MM.1S (cell line): Measurements from ENCODE around the gene HDGF.

Experiments
- DNase-seq: peaks from one replicate; pipeline ENCODE4 v3.0.0-alpha.2; 2015
- H2AFZ ChIP-seq: fragments of 300-600 bp; sonication (generic); 2 replicates; pipeline ENCODE4 v1.6.0; 2016; ENCODE audit warnings: antibody characterized with exemption, low read length
- H3F3A ChIP-seq: fragments of 300-600 bp; sonication (generic); 2 replicates; pipeline ENCODE4 v1.6.1; 2016; ENCODE audit warnings: mild to moderate bottlenecking, antibody characterized with exemption, low read length, moderate library complexity, mixed read lengths; ENCODE audit not compliant: insufficient read depth
- H3K27ac ChIP-seq: fragments of 300-600 bp; sonication (generic); 2 replicates; pipeline ENCODE4 v1.5.1; 2016; ENCODE audit warnings: mild to moderate bottlenecking, low read length
- H3K27me3 ChIP-seq: fragments of 300-600 bp; sonication (generic); replicated peaks from 2 replicates; pipeline ENCODE4 v1.6.0; 2016; ENCODE audit warnings: low read length; ENCODE audit not compliant: insufficient read depth
- H3K36me3 ChIP-seq: fragments of 300-600 bp; sonication (generic); replicated peaks from 2 replicates; pipeline ENCODE4 v1.6.1; 2016; ENCODE audit warnings: mild to moderate bottlenecking, low read length, mixed read lengths; ENCODE audit not compliant: insufficient read depth
- H3K4me1 ChIP-seq: fragments of 300-600 bp; sonication (generic); 2 replicates; pipeline ENCODE4 v1.6.1; 2016; ENCODE audit warnings: low read length, mixed read lengths
- H3K4me2 ChIP-seq: fragments of 300-600 bp; sonication (generic); 2 replicates; pipeline ENCODE4 v1.6.0; 2016; ENCODE audit warnings: low read depth, low read length
- H3K4me3 ChIP-seq: fragments of 300-600 bp; sonication (generic); 2 replicates; pipeline ENCODE4 v1.5.1; 2016; ENCODE audit warnings: low read length, mixed read lengths
- H3K79me2 ChIP-seq: fragments of 300-600 bp; sonication (generic); 2 replicates; pipeline ENCODE4 v1.6.1; 2016; ENCODE audit warnings: mixed run types, low read length, mixed read lengths
- H3K9ac ChIP-seq: fragments of 300-600 bp; sonication (generic); 2 replicates; pipeline ENCODE4 v1.6.1; 2016; ENCODE audit warnings: low read length, mixed read lengths
- H3K9me2 ChIP-seq: fragments of 300-600 bp; sonication (generic); replicated peaks from 2 replicates; pipeline ENCODE4 v1.6.1; 2016; ENCODE audit warnings: mild to moderate bottlenecking, low read length, mixed read lengths; ENCODE audit not compliant: insufficient read depth
- H3K9me3 ChIP-seq: fragments of 300-600 bp; sonication (generic); replicated peaks from 2 replicates; pipeline ENCODE4 v1.6.1; 2016; ENCODE audit warnings: mild to moderate bottlenecking, low read length, mixed read lengths; ENCODE audit not compliant: insufficient read depth
- H4K20me1 ChIP-seq: fragments of 300-600 bp; sonication (generic); 2 replicates; pipeline ENCODE4 v1.6.1; 2016; ENCODE audit warnings: mild to moderate bottlenecking, low read length, moderate library complexity, mixed read lengths; ENCODE audit not compliant: insufficient read depth
- CTCF ChIP-seq: fragments of 300-600 bp; sonication (generic); IDR thresholded peaks from 2 replicates; pipeline ENCODE4 v1.5.1; 2016; ENCODE audit warnings: antibody characterized with exemption, low read length, mixed read lengths
- EZH2 ChIP-seq: fragments of 300-600 bp; sonication (generic); optimal IDR thresholded peaks from 2 replicates; pipeline ENCODE3; 2017; ENCODE audit warnings: low read depth, mild to moderate bottlenecking, antibody characterized with exemption, low read length, mixed read lengths
- EZH2phosphoT487 ChIP-seq: fragments of 300-600 bp; sonication (generic); IDR thresholded peaks from 2 replicates; pipeline ENCODE4 v1.6.1; 2018; ENCODE audit warnings: antibody characterized with exemption, low read length

The HDGF gene

GRCh38 chr1:156747742-156748669, 3.5 kb downstream of the HDGF start:
- DNase-seq: no peak
- no peaks in the 10 kb centered on the region for H4K20me1 ChIP-seq

GRCh38 chr1:156746728-156747631, 4.5 kb downstream of the HDGF start:
- peak overlapping the region; percentile 81 for H3K4me2 ChIP-seq
- no peaks in the 10 kb centered on the region for H3K9me2 ChIP-seq
- no peak overlapping the region for H2AFZ ChIP-seq
- peak overlapping the region; percentile 86 for H3K4me3 ChIP-seq
- H3K79me2 ChIP-seq: peaks cover 84% of the 10 kb centered on the region
- no peak for DNase-seq
- H3K9ac ChIP-seq: peak overlapping the region; percentile 88
- TF ChIP-seq CTCF: peak; percentile 25; the same call in 1 of the 2 replicates
- TF ChIP-seq EZH2phosphoT487: no peak
- no peak for TF ChIP-seq EZH2
- H3K9me3 ChIP-seq: no peaks in the 10 kb centered on the region
- peaks cover 48% of the 10 kb centered on the region for H3K4me1 ChIP-seq
- no peaks in the 10 kb centered on the region for H4K20me1 ChIP-seq
- no peaks in the 10 kb centered on the region for H3K36me3 ChIP-seq
- H3K27ac ChIP-seq: peak overlapping the region; percentile 73; the same call in 1 of the 2 replicates
- peaks cover 64% of the 10 kb centered on the region for H3F3A ChIP-seq
- no peaks in the 10 kb centered on the region for H3K27me3 ChIP-seq

More at GRCh38 chr1:156747742-156748669, 3.5 kb downstream of the HDGF start:
- no peaks in the 10 kb centered on the region for H3K36me3 ChIP-seq
- peaks cover 93% of the 10 kb centered on the region for H3K79me2 ChIP-seq
- peak overlapping the region; percentile 81 for H3K4me2 ChIP-seq
- H3K4me1 ChIP-seq: peaks cover 42% of the 10 kb centered on the region
- H3K9ac ChIP-seq: peak overlapping the region; percentile 88
- H3K9me2 ChIP-seq: no peaks in the 10 kb centered on the region
- H3K27me3 ChIP-seq: no peaks in the 10 kb centered on the region
- H2AFZ ChIP-seq: no peak overlapping the region
- TF ChIP-seq EZH2 (no peak), CTCF (no peak), EZH2phosphoT487 (no peak)
- H3K9me3 ChIP-seq: no peaks in the 10 kb centered on the region
- H3K4me3 ChIP-seq: peak overlapping the region; percentile 86
- peak overlapping the region; percentile 73 for H3K27ac ChIP-seq
- H3F3A ChIP-seq: peaks cover 53% of the 10 kb centered on the region

- Histone ChIP-seq H3K4me3 (no peak overlapping the region), H3K9me2 (no peaks in the 10 kb centered on the region), H3K36me3 (no peaks in the 10 kb centered on the region), H3K79me2 (peaks cover 81% of the 10 kb centered on the region), H3K4me2 (no peak overlapping the region), H2AFZ (no peak overlapping the region), H3K4me1 (peaks cover 54% of the 10 kb centered on the region), H3F3A (peaks cover 70% of the 10 kb centered on the region), H3K9me3 (no peaks in the 10 kb centered on the region), H3K27me3 (no peaks in the 10 kb centered on the region), H3K27ac (peak overlapping the region; percentile 61; the same call in 1 of the 2 replicates), H3K9ac (no peak overlapping the region), H4K20me1 (no peaks in the 10 kb centered on the region)
- no peak for DNase-seq
- no peak for TF ChIP-seq EZH2
- no peak for TF ChIP-seq CTCF
- no peak for TF ChIP-seq EZH2phosphoT487
These were observed 5.1 kb downstream of the HDGF start for GRCh38 chr1:156746406-156746727.
